IPS-15b (cell line): Measurements from ENCODE around the gene ARHGAP23.

Experiments used
- H3K27me3 ChIP-seq: one replicate; pipeline ENCODE4 v1.6.1; 2013; ENCODE audit warnings: low read length; ENCODE audit not compliant: control insufficient read depth, insufficient read depth
- H3K36me3 ChIP-seq: one replicate; pipeline ENCODE4 v1.6.1; 2013; ENCODE audit warnings: low read length; ENCODE audit not compliant: control insufficient read depth, insufficient read depth
- H3K4me1 ChIP-seq: one replicate; pipeline ENCODE4 v1.6.1; 2013; ENCODE audit warnings: mild to moderate bottlenecking, low read length; ENCODE audit not compliant: control insufficient read depth, insufficient read depth
- H3K4me3 ChIP-seq: one replicate; pipeline ENCODE4 v1.5.1; 2013; ENCODE audit warnings: low read depth, low read length
- H3K9ac ChIP-seq: one replicate; pipeline ENCODE4 v1.6.1; 2013; ENCODE audit warnings: low read depth, mild to moderate bottlenecking, low read length
- H3K9me3 ChIP-seq: one replicate; pipeline ENCODE4 v1.6.1; 2013; ENCODE audit warnings: mild to moderate bottlenecking, low read length; ENCODE audit not compliant: control insufficient read depth, insufficient read depth

The ARHGAP23 gene

DNA sequence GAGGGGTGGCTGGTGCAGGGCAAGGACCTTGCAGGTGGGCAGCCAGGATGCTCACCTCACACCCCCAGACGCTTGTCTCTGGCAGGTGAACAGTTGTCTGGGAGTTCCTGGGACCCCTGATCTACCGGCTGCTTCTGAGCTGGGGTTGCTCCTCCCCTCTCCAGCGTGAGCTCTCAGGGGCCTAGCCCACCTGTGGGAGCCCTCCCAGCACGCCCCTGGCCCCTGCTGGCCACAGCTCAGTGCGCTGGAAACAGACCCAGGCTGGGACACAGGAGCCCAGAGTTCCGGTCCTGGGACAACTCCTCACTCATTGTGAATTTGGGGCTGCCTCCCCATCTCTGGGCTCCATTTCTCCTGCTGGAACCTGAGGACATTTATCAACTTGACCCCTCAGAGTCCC is 30.3 kb downstream of the ARHGAP23 start:
- H3K4me1 ChIP-seq: peaks cover 19% of the 10 kb centered on the region
- H3K27me3 ChIP-seq: no peaks in the 10 kb centered on the region
- no peaks in the 10 kb centered on the region for H3K9me3 ChIP-seq
- peaks cover 27% of the 10 kb centered on the region for H3K36me3 ChIP-seq
- H3K4me3 ChIP-seq: no peak overlapping the region
- no peak overlapping the region for H3K9ac ChIP-seq

GRCh38 chr17:38459567-38459966 is 31.3 kb downstream of the ARHGAP23 start:
- H3K9ac ChIP-seq: no peak overlapping the region
- H3K4me1 ChIP-seq: peaks cover 16% of the 10 kb centered on the region
- H3K36me3 ChIP-seq: peaks cover 33% of the 10 kb centered on the region
- no peak overlapping the region for H3K4me3 ChIP-seq
- no peaks in the 10 kb centered on the region for H3K27me3 ChIP-seq
- H3K9me3 ChIP-seq: no peaks in the 10 kb centered on the region

DNA sequence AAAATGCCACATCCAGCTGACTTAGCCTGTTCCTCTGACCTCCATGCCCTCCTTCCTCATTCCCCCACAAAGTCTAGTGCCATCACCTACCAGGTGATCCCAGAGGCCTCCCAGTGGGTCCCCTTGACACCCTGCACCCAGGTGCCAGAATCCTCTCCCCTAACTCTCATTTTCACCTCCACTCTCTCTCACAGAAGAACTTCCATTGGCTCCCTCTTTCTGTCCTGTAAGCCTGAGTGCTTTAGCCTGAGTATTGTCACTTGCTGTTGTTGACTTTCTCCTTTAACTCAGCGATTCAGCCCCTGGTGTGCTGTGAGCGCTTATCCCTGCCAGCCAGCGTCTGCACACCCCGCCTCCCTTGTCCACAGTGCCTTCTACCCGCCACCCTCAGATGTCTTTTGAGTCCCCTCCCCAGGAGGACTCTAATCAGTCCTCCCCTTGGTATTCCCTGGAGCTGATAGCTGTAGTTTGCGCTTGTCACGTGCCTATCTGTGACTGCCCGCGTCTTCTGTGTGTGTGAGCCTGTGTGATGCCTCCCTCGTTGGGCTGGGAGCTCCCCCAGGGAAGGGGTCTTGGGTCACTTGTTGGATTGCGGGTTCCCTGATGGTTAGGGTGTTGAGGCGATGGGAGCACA is 31.9 kb downstream of the ARHGAP23 start:
- no peaks in the 10 kb centered on the region for H3K27me3 ChIP-seq
- H3K4me1 ChIP-seq: peaks cover 10% of the 10 kb centered on the region
- no peak overlapping the region for H3K4me3 ChIP-seq
- peaks cover 33% of the 10 kb centered on the region for H3K36me3 ChIP-seq
- no peaks in the 10 kb centered on the region for H3K9me3 ChIP-seq
- no peak overlapping the region for H3K9ac ChIP-seq

DNA sequence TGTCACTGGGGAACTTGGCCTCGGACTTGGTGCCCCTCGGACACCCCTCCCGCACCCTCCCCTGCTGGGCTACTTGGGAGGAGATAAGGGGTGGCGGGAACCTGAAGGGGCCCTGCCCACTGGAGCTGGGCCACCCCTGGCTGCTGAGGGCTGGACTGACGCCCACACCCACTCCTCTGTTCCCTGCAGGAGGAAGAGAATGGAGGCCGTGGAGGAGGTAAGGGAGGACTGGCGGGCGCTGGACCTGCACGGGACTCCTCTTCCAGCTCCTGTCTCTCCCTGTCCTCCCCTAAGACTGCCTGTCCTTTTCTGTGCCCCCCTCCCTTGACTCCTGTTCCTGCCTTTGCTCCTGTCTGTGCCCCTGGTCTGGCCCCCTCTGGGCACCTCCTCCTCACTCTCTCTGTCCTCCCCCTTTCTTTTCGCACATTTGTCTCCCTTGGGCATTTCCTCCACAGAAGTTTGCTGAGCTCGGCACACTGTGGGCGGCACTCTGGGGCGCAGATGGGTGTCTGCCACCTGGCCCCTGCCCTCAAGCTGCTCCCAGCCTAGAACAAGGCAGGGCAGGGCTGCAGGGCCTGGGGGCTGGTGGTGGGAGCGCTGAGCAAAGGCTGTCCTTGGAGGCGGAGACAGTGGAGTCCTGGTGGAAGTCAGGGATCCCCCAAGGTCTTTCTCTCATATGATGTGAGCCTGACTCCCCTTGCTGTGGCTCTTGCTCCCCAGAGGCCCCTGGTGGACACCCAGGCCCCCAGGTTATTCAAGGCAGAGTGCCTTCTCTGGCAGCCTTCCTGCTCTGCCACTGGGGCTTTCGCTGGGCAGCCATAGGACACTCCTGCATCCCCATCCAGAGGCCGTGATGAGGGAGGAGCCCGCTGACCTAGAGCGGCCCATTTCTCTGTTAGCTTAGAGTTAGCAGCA is 32.7 kb downstream of the ARHGAP23 start:
- Histone ChIP-seq H3K36me3 (peaks cover 34% of the 10 kb centered on the region), H3K9me3 (no peaks in the 10 kb centered on the region), H3K27me3 (no peaks in the 10 kb centered on the region), H3K4me3 (no peak overlapping the region), H3K9ac (no peak overlapping the region), H3K4me1 (peaks cover 5% of the 10 kb centered on the region)

GRCh38 chr17:38461683-38462082 is 33.4 kb downstream of the ARHGAP23 start:
- Histone ChIP-seq H3K9ac (no peak overlapping the region), H3K4me1 (no peaks in the 10 kb centered on the region), H3K4me3 (no peak overlapping the region), H3K36me3 (peaks cover 41% of the 10 kb centered on the region), H3K9me3 (no peaks in the 10 kb centered on the region), H3K27me3 (no peaks in the 10 kb centered on the region)

DNA sequence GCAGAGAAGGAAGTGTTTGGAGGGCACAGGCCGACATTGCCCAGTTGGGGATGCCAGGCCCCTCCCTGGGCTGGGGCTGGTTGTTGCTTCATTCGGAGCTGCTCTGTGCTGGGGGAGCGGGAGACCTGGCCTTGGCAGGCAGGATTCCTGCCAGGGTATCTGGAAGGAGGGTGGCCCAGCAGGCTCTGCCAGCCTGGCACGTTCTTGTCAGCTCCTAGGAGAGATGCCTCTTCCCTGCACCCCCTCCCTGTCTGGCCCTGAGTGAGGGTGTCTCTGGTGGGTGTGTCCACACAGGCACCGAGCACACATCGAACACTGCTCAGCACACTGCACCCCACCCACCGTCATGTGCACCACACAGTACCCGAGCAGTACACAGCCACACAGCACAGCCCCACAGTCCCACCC is 35.2 kb downstream of the ARHGAP23 start:
- no peaks in the 10 kb centered on the region for H3K9me3 ChIP-seq
- H3K27me3 ChIP-seq: no peaks in the 10 kb centered on the region
- H3K36me3 ChIP-seq: peaks cover 46% of the 10 kb centered on the region
- H3K4me1 ChIP-seq: no peaks in the 10 kb centered on the region
- no peak overlapping the region for H3K4me3 ChIP-seq
- no peak overlapping the region for H3K9ac ChIP-seq

GRCh38 chr17:38464251-38464722 is 36.0 kb downstream of the ARHGAP23 start:
- Histone ChIP-seq H3K4me3 (no peak overlapping the region), H3K36me3 (peaks cover 52% of the 10 kb centered on the region), H3K27me3 (no peaks in the 10 kb centered on the region), H3K9ac (no peak overlapping the region), H3K4me1 (no peaks in the 10 kb centered on the region), H3K9me3 (no peaks in the 10 kb centered on the region)

DNA sequence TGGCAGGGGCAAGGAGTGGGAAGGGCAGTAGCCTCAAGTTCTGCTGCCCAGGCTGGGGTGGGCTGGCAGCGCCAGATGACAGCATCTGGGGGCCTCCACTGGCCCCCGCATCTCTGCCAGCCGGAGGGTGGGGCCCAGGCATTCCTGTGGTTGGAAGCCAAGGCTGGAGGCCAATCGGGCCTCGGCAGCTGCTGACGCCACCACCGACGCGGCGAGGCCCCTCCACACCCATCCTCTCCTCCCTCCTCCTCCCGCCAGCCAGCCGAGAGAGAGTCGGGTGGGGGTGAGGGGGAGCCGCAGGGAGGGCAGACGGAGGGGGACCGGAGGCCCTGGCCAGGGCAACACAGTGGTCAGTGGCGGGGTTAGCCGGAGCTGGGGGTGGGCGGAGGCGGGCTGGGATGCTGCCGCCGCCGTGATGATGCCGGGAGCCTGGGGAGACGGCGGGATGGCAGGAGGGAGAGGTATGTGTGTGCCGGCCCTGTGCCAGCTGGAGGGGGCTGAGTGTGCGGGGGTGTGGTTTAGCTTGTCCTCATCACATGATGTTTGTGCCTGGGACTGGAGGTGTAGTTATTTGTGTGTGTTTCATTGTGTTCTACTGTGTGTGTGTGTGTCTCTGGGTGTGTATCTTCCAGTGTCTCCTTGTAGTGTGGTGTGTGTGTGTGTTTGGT is 36.6 kb downstream of the ARHGAP23 start:
- Histone ChIP-seq H3K9ac (no peak overlapping the region), H3K4me3 (no peak overlapping the region)

GRCh38 chr17:38465391-38466345 is 37.4 kb downstream of the ARHGAP23 start:
- H3K4me3 ChIP-seq: no peak overlapping the region

More for the DNA sequence above, 36.6 kb downstream of the ARHGAP23 start:
- Histone ChIP-seq H3K9me3 (no peaks in the 10 kb centered on the region), H3K36me3 (peaks cover 54% of the 10 kb centered on the region), H3K27me3 (no peaks in the 10 kb centered on the region), H3K4me1 (no peaks in the 10 kb centered on the region)

DNA sequence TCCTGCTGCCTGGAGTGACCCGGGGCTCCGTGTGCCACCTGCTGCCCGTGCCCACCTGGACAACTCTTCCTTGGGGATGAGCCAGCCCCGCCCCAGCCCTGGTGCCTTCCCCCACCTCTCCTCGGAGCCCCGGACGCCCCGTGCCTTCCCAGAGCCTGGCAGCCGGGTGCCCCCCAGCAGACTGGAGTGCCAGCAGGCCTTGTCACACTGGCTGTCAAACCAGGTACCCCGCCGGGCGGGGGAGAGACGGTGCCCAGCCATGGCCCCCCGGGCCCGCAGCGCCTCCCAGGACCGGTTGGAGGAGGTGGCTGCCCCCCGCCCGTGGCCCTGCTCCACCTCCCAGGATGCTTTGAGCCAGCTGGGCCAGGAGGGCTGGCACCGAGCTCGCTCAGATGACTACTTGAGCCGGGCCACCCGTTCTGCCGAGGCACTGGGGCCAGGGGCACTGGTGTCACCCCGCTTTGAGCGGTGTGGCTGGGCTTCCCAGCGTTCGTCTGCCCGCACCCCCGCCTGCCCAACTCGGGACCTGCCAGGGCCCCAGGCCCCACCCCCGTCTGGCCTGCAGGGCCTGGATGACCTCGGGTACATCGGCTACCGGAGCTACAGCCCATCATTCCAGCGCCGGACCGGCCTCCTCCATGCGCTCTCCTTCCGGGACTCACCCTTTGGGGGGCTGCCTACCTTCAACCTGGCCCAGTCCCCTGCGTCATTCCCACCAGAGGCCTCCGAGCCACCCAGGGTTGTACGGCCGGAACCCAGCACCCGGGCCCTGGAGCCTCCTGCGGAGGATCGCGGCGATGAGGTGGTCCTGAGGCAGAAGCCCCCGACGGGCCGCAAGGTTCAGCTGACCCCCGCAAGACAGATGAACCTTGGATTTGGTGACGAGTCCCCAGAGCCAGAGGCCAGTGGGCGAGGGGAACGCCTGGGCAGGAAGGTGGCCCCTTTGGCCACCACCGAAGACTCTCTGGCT is 38.4 kb downstream of the ARHGAP23 start:
- Histone ChIP-seq H3K27me3 (no peaks in the 10 kb centered on the region), H3K4me1 (no peaks in the 10 kb centered on the region), H3K9ac (no peak overlapping the region), H3K36me3 (peaks cover 55% of the 10 kb centered on the region), H3K4me3 (no peak overlapping the region), H3K9me3 (no peaks in the 10 kb centered on the region)

More at GRCh38 chr17:38465391-38466345, 37.4 kb downstream of the ARHGAP23 start:
- H3K9me3 ChIP-seq: no peaks in the 10 kb centered on the region
- peaks cover 51% of the 10 kb centered on the region for H3K36me3 ChIP-seq
- H3K9ac ChIP-seq: no peak overlapping the region
- H3K4me1 ChIP-seq: no peaks in the 10 kb centered on the region
- H3K27me3 ChIP-seq: no peaks in the 10 kb centered on the region
